Thyroid gland (tissue), 4 donors: Measurements from ENCODE around the gene UBA3.

ENCODE experiments used
- POLR2A ChIP-seq, 2 donors: fragments of 450-650 bp; IDR thresholded peaks; one replicate each; pipeline ENCODE4 v1.6.1; 2017; ENCODE audit warnings: antibody characterized with exemption in 2 of 2, mild to moderate bottlenecking in 2 of 2, moderate library complexity in 1 of 2
- TF ChIP-seq, protein P1 (sequence below), 6 experiments: fragments of 200-600 bp in 3 of 6; fragments of 450-650 bp in 3 of 6; sonication (generic) in 3 of 6; IDR thresholded peaks; one replicate each; pipeline ENCODE4 v1.5.1; 2016 to 2019; ENCODE audit warnings: antibody characterized with exemption in 6 of 6, mild to moderate bottlenecking in 2 of 6, inconsistent platforms in 1 of 6, moderate library complexity in 1 of 6

DNA sequence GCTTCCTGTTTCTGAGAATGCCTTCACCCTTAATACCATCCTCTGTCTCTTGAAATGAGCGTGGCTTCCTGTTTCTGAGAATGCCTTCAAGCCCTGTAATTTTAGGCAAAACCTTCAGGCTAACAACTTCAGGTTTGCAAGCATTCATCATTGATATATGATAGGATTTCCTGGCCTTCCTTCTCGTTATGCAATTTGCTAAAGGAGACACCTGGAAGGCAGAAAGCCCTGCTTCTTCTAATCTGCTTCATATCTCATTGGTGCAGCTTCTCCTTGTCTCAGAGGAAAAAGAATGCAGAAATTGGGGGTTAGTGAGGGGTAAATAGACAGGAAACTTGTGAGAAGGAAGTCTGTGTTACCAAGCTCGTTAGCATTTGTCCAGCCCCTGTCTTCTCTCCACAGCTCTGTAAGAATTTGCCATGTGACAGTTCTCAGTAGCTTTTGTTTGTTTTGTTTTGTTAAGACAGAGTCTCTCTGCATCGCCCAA is 11.9 kb upstream of the UBA3 start:
- no peak for TF ChIP-seq POLR2A (IDR thresholded peaks at IDR 0.05)
- TF ChIP-seq, protein P1, sequence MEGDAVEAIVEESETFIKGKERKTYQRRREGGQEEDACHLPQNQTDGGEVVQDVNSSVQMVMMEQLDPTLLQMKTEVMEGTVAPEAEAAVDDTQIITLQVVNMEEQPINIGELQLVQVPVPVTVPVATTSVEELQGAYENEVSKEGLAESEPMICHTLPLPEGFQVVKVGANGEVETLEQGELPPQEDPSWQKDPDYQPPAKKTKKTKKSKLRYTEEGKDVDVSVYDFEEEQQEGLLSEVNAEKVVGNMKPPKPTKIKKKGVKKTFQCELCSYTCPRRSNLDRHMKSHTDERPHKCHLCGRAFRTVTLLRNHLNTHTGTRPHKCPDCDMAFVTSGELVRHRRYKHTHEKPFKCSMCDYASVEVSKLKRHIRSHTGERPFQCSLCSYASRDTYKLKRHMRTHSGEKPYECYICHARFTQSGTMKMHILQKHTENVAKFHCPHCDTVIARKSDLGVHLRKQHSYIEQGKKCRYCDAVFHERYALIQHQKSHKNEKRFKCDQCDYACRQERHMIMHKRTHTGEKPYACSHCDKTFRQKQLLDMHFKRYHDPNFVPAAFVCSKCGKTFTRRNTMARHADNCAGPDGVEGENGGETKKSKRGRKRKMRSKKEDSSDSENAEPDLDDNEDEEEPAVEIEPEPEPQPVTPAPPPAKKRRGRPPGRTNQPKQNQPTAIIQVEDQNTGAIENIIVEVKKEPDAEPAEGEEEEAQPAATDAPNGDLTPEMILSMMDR (IDR thresholded peaks at IDR 0.05), result no peak
